Measurements from ENCODE around the gene EOLA1. TPM values are rescaled to one million over a fixed set of nuclear protein-coding genes. Genes with fewer than 3 reads are reported as not detected.

The EOLA1 gene
- total RNA-seq, 1 experiment from 2014 or later: 7.9 TPM

DNA sequence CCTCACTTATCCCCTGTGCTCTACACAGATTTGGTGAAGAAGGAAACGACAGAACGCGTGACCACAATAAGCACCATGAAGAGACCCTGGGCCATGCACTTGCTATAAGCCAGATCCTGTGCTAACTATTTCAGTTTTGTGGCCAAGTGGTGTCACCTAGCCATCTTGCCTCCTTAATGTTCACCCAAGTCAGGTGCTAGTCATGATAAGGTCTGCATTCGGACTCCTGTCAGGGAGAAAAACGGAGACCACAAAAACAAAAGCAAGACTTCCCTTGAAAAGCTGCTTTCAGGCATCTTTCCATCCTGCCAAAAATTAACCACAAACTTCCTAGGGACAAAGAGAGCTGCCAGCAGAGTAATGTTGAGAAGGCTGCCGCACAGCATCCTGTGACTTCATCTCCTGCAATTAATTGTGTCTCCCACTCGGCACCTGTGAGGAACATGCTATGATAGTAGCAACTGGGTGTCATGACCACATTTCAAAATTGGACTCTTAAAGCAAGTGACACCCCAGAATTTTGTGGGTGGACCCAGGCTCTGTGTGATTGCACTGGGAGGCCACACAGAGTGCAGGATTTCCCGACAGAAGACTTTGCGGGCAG, 26.9 kb upstream of the EOLA1 start:
- peaks cover 3 to 14% (median 10%) of the 10 kb centered on the region in 3 experiments; a peak in 6 of 7 replicates for H3K36me3 Mint-ChIP-seq (ENCODE audit: insufficient read depth in 1 of 3, low read depth in 3 of 3)
- no peak overlapping the region for H3K4ac ChIP-seq (ENCODE audit: low read depth, low read length)
- no peak overlapping the region for H2BK12ac ChIP-seq (ENCODE audit: insufficient read length, low read depth, low read length)
- no peak overlapping the region for H2BK5ac ChIP-seq (ENCODE audit: insufficient read length, low read length)
- H3K27me3 Mint-ChIP-seq (ENCODE audit: low read depth): peaks cover 2% of the 10 kb centered on the region; the same call in 1 of the 2 replicates
- H3K4me3 Mint-ChIP-seq: no peak overlapping the region
- H3K4me1 ChIP-seq (ENCODE audit: insufficient read depth, low read length): no peaks in the 10 kb centered on the region
- peaks cover 74 to 78% of the 10 kb centered on the region in 2 experiments for H3K9me3 Mint-ChIP-seq
- no peak overlapping the region for H2BK120ac ChIP-seq (ENCODE audit: low read depth, low read length, poor library complexity, severe bottlenecking)
- H3K23ac ChIP-seq (ENCODE audit: insufficient read length, low read depth, low read length): no peak overlapping the region
- no peak overlapping the region for H2BK20ac ChIP-seq (ENCODE audit: low read depth, low read length, poor library complexity, severe bottlenecking)
- H3T11ph ChIP-seq (ENCODE audit: low read length): no peak overlapping the region
- H4K8ac ChIP-seq (replicated peaks; ENCODE audit: insufficient read length, low read depth, low read length): no peak overlapping the region
- H3K27ac ChIP-seq (ENCODE audit: insufficient read length, low read depth, low read length): no peak overlapping the region
- H3K79me2 ChIP-seq (ENCODE audit: insufficient read depth, low read length): no peaks in the 10 kb centered on the region
- no CpG with 5 or more reads among the region's 9 CpGs for WGBS (ENCODE audit: extremely low coverage, insufficient read length, low lambda C conversion rate)
- no peak overlapping the region for H2AK5ac ChIP-seq (ENCODE audit: insufficient read length, low read length)
- H3K23me2 ChIP-seq (ENCODE audit: insufficient read length, low read depth, low read length, poor library complexity, severe bottlenecking): no peaks in the 10 kb centered on the region
- peaks cover 41% of the 10 kb centered on the region for H3K9me3 ChIP-seq (ENCODE audit: control insufficient read depth, low read depth, low read length)
- H3K14ac ChIP-seq (ENCODE audit: insufficient read depth, low read length): no peak overlapping the region
- no peak for DNase-seq
- no peak overlapping the region for H3K18ac ChIP-seq (ENCODE audit: insufficient read length, low read depth, low read length)
- H3K27ac Mint-ChIP-seq: no peak overlapping the region
- H2BK15ac ChIP-seq (ENCODE audit: low read depth, low read length): no peak overlapping the region
- no peaks in the 10 kb centered on the region for H4K20me1 ChIP-seq (ENCODE audit: control insufficient read depth, insufficient read depth, insufficient read length)
- no peak overlapping the region for H3K9ac ChIP-seq (ENCODE audit: extremely low read depth, insufficient read length, low read length)
- no peak overlapping the region for H2AFZ ChIP-seq (ENCODE audit: low read length)
- H3K4me1 Mint-ChIP-seq: peaks cover 18 to 20% of the 10 kb centered on the region in 2 experiments
- TF ChIP-seq, protein P1, sequence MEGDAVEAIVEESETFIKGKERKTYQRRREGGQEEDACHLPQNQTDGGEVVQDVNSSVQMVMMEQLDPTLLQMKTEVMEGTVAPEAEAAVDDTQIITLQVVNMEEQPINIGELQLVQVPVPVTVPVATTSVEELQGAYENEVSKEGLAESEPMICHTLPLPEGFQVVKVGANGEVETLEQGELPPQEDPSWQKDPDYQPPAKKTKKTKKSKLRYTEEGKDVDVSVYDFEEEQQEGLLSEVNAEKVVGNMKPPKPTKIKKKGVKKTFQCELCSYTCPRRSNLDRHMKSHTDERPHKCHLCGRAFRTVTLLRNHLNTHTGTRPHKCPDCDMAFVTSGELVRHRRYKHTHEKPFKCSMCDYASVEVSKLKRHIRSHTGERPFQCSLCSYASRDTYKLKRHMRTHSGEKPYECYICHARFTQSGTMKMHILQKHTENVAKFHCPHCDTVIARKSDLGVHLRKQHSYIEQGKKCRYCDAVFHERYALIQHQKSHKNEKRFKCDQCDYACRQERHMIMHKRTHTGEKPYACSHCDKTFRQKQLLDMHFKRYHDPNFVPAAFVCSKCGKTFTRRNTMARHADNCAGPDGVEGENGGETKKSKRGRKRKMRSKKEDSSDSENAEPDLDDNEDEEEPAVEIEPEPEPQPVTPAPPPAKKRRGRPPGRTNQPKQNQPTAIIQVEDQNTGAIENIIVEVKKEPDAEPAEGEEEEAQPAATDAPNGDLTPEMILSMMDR (conservative IDR thresholded peaks at IDR 0.05): no peak
- H3K4me2 ChIP-seq (ENCODE audit: insufficient read depth, insufficient read length, low read length): no peak overlapping the region
- no peaks in the 10 kb centered on the region for H3K27me3 ChIP-seq (ENCODE audit: insufficient read depth, low read length)
- H3K79me1 ChIP-seq (ENCODE audit: insufficient read depth, low read depth, low read length, poor library complexity, severe bottlenecking): no peaks in the 10 kb centered on the region
- no peak overlapping the region for H4K5ac ChIP-seq (ENCODE audit: insufficient read length, low read depth, low read length)
- no peak overlapping the region for H4K91ac ChIP-seq (ENCODE audit: insufficient read length, low read depth, low read length)
- H3K56ac ChIP-seq (ENCODE audit: insufficient read length, low read depth, low read length): no peak overlapping the region

Measured in H9 (cell line).